ENCODE data around the gene ZNF574.

The ZNF574 gene

GRCh38 chr19:42067315-42067888, 8.6 kb upstream of the ZNF574 start:
- DNase-seq (ENCODE audit: low read depth): no peak
- H3K4me3 ChIP-seq (ENCODE audit: low read depth, low read length): no peak overlapping the region
- TF ChIP-seq CTCF (IDR thresholded peaks at IDR 0.05; ENCODE audit: control insufficient read depth, extremely low read depth, insufficient read depth): no peak

DNA sequence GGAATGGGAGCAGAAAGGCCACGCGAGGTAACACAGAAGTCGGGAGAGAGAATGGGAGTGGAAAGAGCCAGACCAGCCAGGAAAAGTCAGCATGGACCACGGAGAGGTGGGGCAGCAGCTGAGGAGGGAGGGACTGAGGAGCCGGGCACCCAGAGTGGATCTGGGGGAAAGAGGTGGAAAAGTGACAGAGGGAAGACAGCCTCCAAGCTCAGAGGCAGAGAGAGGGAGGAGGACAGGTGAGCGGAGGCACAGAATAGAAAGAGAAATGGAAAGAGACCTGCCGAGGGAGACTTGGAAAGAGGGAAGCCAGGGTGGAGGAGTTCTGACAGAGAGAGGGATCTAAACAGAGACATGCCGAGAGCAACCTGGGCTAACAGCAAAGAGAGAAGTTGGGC, 7.6 kb upstream of the ZNF574 start:
- DNase-seq (ENCODE audit: low read depth): no peak
- no peak for TF ChIP-seq CTCF (IDR thresholded peaks at IDR 0.05; ENCODE audit: control insufficient read depth, extremely low read depth, insufficient read depth)
- no peak overlapping the region for H3K4me3 ChIP-seq (ENCODE audit: low read depth, low read length)

DNA sequence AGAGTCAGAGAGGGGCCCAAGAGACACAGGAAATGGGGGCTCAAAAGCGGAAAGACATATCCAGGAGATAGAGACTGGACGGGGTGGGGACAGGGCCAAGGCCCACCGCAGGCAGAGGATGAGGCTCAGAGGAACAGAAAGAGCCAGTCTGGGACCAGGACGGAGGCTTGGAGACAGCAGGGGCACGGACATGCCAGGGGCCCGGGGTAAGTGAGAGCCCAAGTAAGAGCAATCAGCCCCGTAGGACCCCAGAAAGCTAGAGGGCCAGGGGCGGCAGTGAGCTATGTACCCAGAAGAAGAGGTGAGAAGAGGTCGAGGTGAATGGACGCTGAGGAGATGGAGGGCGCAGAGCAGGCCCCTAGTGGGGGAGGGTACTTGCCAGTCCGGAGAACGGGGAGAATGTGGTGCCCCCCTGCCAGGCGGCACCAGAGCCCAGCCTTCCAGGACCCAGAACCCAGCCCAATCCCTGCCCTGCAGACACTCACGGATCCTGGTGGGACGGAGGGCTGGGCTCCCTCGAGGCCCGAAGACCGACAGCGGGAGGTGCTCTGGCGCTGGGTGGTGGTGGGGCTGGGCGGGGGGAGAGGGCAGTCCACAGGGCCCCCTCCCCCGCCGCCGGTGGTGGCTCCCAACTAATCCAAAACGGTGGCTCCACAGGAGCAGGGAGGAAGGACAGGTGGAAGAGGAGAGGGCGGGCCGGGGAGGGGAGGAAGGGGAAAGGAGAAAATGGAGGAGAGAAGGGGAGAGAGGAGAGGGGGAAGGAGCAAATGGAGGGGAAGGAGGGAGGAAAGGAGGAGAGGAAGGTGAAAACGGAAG, 7.0 kb upstream of the ZNF574 start:
- no peak overlapping the region for H3K4me3 ChIP-seq (ENCODE audit: low read depth, low read length)
- TF ChIP-seq CTCF (IDR thresholded peaks at IDR 0.05; ENCODE audit: control insufficient read depth, extremely low read depth, insufficient read depth): no peak
- DNase-seq (ENCODE audit: low read depth): no peak

GRCh38 chr19:42069619-42070351, 6.2 kb upstream of the ZNF574 start, which contains the start of gene GRIK5:
Gene GRIK5 (minus strand): TSS chr19:42070206. CDS start chr19:42065770, 4,436 bp downstream.
- H3K4me3 ChIP-seq (ENCODE audit: low read depth, low read length): no peak within 1 kb of the TSS
- TF ChIP-seq CTCF (IDR thresholded peaks at IDR 0.05; ENCODE audit: control insufficient read depth, extremely low read depth, insufficient read depth): no peak
- DNase-seq (ENCODE audit: low read depth): no peak

DNA sequence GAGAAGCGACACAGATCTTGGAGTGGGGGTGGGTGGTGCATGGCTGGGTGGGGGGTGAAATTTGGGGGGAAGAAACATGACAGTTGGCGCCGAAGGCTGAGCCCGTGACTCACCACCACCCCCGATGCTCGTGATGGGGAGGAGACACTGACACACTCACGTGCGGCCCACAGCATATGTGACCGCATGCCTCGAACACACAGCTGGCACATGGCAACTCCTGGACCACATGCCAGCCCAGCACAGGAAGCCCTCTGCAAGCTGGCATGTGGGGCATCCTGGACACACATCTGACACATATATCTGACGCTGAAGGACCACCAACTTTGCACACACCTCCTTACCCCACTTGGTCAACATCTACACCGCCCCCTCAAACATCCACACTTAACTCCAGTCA, 4.7 kb upstream of the ZNF574 start:
- no peak overlapping the region for H3K4me3 ChIP-seq (ENCODE audit: low read depth, low read length)
- DNase-seq (ENCODE audit: low read depth): no peak
- no peak for TF ChIP-seq CTCF (IDR thresholded peaks at IDR 0.05; ENCODE audit: control insufficient read depth, extremely low read depth, insufficient read depth)

GRCh38 chr19:42074513-42075363, 1.2 kb upstream of the ZNF574 start:
- H3K4me3 ChIP-seq (ENCODE audit: low read depth, low read length): peak overlapping the region; percentile 70
- no peak for TF ChIP-seq CTCF (IDR thresholded peaks at IDR 0.05; ENCODE audit: control insufficient read depth, extremely low read depth, insufficient read depth)
- no peak for DNase-seq (ENCODE audit: low read depth)

Measured in LNCaP clone FGC (cell line).